Panc1 (cell line): ENCODE results near the gene AIG1. TPM values are rescaled to one million over a fixed set of nuclear protein-coding genes. Genes with fewer than 3 reads are reported as not detected.

Source experiments
- ATAC-seq: fragments of 200-7000 bp; cut with Tn5 transposase; 2 replicates; pipeline ENCODE4 v1.9.1; 2020; ENCODE audit warnings: mild to moderate bottlenecking, moderate library complexity
- BruUV-seq: library from RNA; stranded (reverse); fragments of 400-500 nt; replicated peaks from 2 replicates; lab custom pipeline; 2021; lab: Mats Ljungman, UMichigan
- CTCF ChIA-PET: fragments of 300-600 bp; sonication (Branson Sonifier 250); formaldehyde crosslinking; loops from one replicate; lab custom pipeline; 2022; ENCODE audit warnings: antibody characterized with exemption; lab: Charles Lee
- POLR2A ChIA-PET: fragments of 300-600 bp; sonication (Branson Sonifier 250); formaldehyde crosslinking; loops from one replicate; lab custom pipeline; 2022; ENCODE audit warnings: antibody characterized with exemption; lab: Charles Lee
- DNase-seq: peaks from one replicate; pipeline ENCODE4 v3.0.0-alpha.2; 2010; ENCODE audit warnings: low read depth, low spot score
- H3K27ac ChIP-seq: 2 replicates; pipeline ENCODE4 v1.5.1; 2011; ENCODE audit warnings: mild to moderate bottlenecking, low read length, inconsistent platforms
- H3K27me3 ChIP-seq: fragments of 200-500 bp; sonication (Bioruptor generic); 2 replicates; pipeline ENCODE4 v1.6.0; 2014; ENCODE audit warnings: low read length, inconsistent platforms; ENCODE audit not compliant: control insufficient read depth, insufficient read depth
- H3K36me3 ChIP-seq: fragments of 200-500 bp; sonication (Bioruptor generic); 2 replicates; pipeline ENCODE4 v1.5.1; 2014; ENCODE audit warnings: inconsistent platforms, mild to moderate bottlenecking, low read length, moderate library complexity; ENCODE audit not compliant: control insufficient read depth, insufficient read depth
- H3K4me1 ChIP-seq: 2 replicates; pipeline ENCODE4 v1.5.1; 2011; ENCODE audit warnings: inconsistent platforms, mild to moderate bottlenecking, low read length, moderate library complexity; ENCODE audit not compliant: control insufficient read depth, insufficient read depth
- H3K4me3 ChIP-seq, 2 experiments: 2 replicates each; pipeline ENCODE4 v1.5.1; 2011 to 2012; ENCODE audit warnings: low read depth in 2 of 2, low read length in 2 of 2, mild to moderate bottlenecking in 2 of 2, inconsistent platforms in 1 of 2, moderate library complexity in 1 of 2
- H3K9me3 ChIP-seq: fragments of 200-500 bp; sonication (Bioruptor generic); 2 replicates; pipeline ENCODE4 v1.5.1; 2014; ENCODE audit warnings: low read depth, mild to moderate bottlenecking, inconsistent platforms, low read length, moderate library complexity; ENCODE audit not compliant: control insufficient read depth, insufficient read depth
- POLR2AphosphoS5 ChIP-seq: IDR thresholded peaks from 2 replicates; pipeline ENCODE4 v1.6.1; 2012; ENCODE audit warnings: mild to moderate bottlenecking, low read depth, low read length, moderate library complexity
- REST ChIP-seq, 2 experiments: IDR thresholded peaks; 2 replicates each; pipeline ENCODE4 v1.6.1; 2011 to 2012; ENCODE audit warnings: low read depth in 2 of 2, control low read depth in 1 of 2, low read length in 1 of 2, mild to moderate bottlenecking in 1 of 2, moderate library complexity in 1 of 2; ENCODE audit not compliant: insufficient read depth in 1 of 2
- SIN3A ChIP-seq: IDR thresholded peaks from 2 replicates; pipeline ENCODE4 v1.6.1; 2012; ENCODE audit warnings: low read depth, mild to moderate bottlenecking, low read length, moderate library complexity, borderline replicate concordance; ENCODE audit not compliant: insufficient read depth
- TCF7L2 ChIP-seq: IDR thresholded peaks from 2 replicates; pipeline ENCODE4 v1.6.1; 2011; ENCODE audit warnings: mild to moderate bottlenecking, low read depth, low read length, inconsistent platforms
- in situ Hi-C: cut with HindIII; loops from 2 replicates; pipeline ENCODE4 v1.10.0; 2016; ENCODE audit warnings: low sequenced_read_pairs, low pct_unique_long_range_greater_than_20kb
- intact Hi-C: fragments of 100-400 bp; cut with micrococcal nuclease; formaldehyde crosslinking; loops from one replicate; pipeline ENCODE4 v1.10.0; 2022; ENCODE audit not compliant: unreplicated experiment
- total RNA-seq: library from RNA; stranded (reverse); gene quantifications from one replicate; pipeline ENCODE4 v1.2.1, GENCODE V29; 2021; ENCODE audit not compliant: unreplicated experiment
- TF ChIP-seq, protein P1 (sequence below): fragments of 450-650 bp; IDR thresholded peaks from 2 replicates; pipeline ENCODE4 v1.5.1; 2017; ENCODE audit warnings: mild to moderate bottlenecking

The AIG1 gene
- total RNA-seq, 1 experiment from 2014 or later = 23.9 TPM

DNA sequence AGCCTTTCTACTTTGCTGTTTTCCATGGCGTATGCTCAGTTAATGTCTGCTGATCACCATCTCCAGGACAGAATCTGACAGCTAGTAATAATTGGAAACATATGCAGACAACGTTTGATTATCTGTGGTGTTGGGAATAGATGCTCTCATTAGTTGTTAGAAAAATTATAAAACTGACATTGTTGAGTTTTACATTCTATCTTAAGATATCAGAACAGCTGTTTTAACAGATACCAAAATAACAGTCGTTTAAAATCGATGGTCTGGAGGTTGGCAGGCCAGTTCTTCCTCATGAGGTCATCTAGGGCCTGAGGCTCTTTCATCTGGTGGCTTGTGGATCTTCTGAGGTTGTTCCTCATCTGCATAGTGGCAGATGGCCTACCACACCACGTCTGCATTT, 137.6 kb downstream of the AIG1 start:
- Histone ChIP-seq H3K27ac (no peak overlapping the region), H3K27me3 (no peaks in the 10 kb centered on the region), H3K4me3 (no peak overlapping the region), H3K36me3 (no peaks in the 10 kb centered on the region), H3K4me1 (no peaks in the 10 kb centered on the region), H3K9me3 (no peaks in the 10 kb centered on the region)
- BruUV-seq = no TSS peak
- TF ChIP-seq, protein P1, sequence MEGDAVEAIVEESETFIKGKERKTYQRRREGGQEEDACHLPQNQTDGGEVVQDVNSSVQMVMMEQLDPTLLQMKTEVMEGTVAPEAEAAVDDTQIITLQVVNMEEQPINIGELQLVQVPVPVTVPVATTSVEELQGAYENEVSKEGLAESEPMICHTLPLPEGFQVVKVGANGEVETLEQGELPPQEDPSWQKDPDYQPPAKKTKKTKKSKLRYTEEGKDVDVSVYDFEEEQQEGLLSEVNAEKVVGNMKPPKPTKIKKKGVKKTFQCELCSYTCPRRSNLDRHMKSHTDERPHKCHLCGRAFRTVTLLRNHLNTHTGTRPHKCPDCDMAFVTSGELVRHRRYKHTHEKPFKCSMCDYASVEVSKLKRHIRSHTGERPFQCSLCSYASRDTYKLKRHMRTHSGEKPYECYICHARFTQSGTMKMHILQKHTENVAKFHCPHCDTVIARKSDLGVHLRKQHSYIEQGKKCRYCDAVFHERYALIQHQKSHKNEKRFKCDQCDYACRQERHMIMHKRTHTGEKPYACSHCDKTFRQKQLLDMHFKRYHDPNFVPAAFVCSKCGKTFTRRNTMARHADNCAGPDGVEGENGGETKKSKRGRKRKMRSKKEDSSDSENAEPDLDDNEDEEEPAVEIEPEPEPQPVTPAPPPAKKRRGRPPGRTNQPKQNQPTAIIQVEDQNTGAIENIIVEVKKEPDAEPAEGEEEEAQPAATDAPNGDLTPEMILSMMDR = no peak
- POLR2A ChIA-PET = no interaction called here
- DNase-seq = no peak
- intact Hi-C loops = no loop called here
- in situ Hi-C loops = no loop called here
- ATAC-seq = no peak
- CTCF ChIA-PET = no interaction called here

DNA sequence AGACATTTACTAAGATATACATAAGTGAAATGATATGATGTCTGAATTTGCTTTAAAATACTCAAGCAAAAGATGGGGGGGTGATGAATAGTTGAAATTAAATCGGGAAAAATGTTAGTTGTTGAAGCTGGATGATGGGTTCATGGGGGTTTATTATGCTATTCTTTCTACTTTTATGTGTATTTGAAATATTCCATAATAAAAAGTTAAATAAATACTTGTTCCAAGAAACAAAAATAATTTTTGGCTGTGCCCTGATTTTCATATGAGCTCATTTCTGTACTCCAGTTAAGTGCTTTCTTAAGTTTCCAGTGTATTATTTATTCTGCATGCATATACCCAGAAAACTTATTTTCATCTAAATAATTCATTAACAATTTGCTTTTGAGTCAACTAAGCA, 138.6 kb downstream of the AIG1 start:
- ChIA-PET POLR2A (no interaction called here), CTCF (no interaction called here)
- no peak for TF ChIP-seq REST (IDR thresholded peaks at IDR 0.05; ENCODE audit: insufficient read depth in 1 of 2, low read depth in 2 of 2, low read length in 1 of 2)
- TF ChIP-seq, protein P1 = no peak
- no peak for TF ChIP-seq POLR2AphosphoS5
- no peak for TF ChIP-seq SIN3A
- TF ChIP-seq TCF7L2 = no peak
- no peaks in the 10 kb centered on the region for H3K36me3 ChIP-seq
- no TSS peak for BruUV-seq
- no peak overlapping the region for H3K27ac ChIP-seq
- no peak for DNase-seq
- H3K9me3 ChIP-seq = no peaks in the 10 kb centered on the region; the same call in 1 of the 2 replicates
- no peaks in the 10 kb centered on the region for H3K4me1 ChIP-seq
- no peak for ATAC-seq
- in situ Hi-C loops (no loop called here), intact Hi-C loops (no loop called here)
- H3K27me3 ChIP-seq = no peaks in the 10 kb centered on the region
- H3K4me3 ChIP-seq = no peak overlapping the region
